ENCODE measurements around the gene OSBPL6.

OSBPL6 gene

GRCh38 chr2:178388287-178388686 is 194.0 kb downstream of the OSBPL6 start:
- no peak for DNase-seq (ENCODE audit: extremely low read depth, low read depth)

GRCh38 chr2:178391701-178392100 is 197.4 kb downstream of the OSBPL6 start:
- no peak for TF ChIP-seq CTCF (IDR thresholded peaks at IDR 0.05; ENCODE audit: low read depth, low read length)

More at GRCh38 chr2:178388287-178388686, 194.0 kb downstream of the OSBPL6 start:
- no peak for TF ChIP-seq CTCF (IDR thresholded peaks at IDR 0.05; ENCODE audit: low read depth, low read length)

GRCh38 chr2:178392215-178392614 is 197.9 kb downstream of the OSBPL6 start:
- no peak for DNase-seq (ENCODE audit: extremely low read depth, low read depth)
- no peak for TF ChIP-seq CTCF (IDR thresholded peaks at IDR 0.05; ENCODE audit: low read depth, low read length)

More at GRCh38 chr2:178391701-178392100, 197.4 kb downstream of the OSBPL6 start:
- DNase-seq (ENCODE audit: extremely low read depth, low read depth): no peak

GRCh38 chr2:178394859-178395258 is 200.5 kb downstream of the OSBPL6 start:
- DNase-seq (ENCODE audit: extremely low read depth, low read depth): no peak
- TF ChIP-seq CTCF (IDR thresholded peaks at IDR 0.05; ENCODE audit: low read depth, low read length): no peak

- TF ChIP-seq CTCF (IDR thresholded peaks at IDR 0.05; ENCODE audit: low read depth, low read length): no peak
- DNase-seq (ENCODE audit: extremely low read depth, low read depth): no peak
These were observed 201.0 kb downstream of the OSBPL6 start for GRCh38 chr2:178395295-178395694.

- no peak for DNase-seq (ENCODE audit: extremely low read depth, low read depth)
- no peak for TF ChIP-seq CTCF (IDR thresholded peaks at IDR 0.05; ENCODE audit: low read depth, low read length)
These were observed 201.7 kb downstream of the OSBPL6 start for GRCh38 chr2:178395941-178396570.

- TF ChIP-seq CTCF (IDR thresholded peaks at IDR 0.05; ENCODE audit: low read depth, low read length): peak; percentile 64
- DNase-seq (ENCODE audit: extremely low read depth, low read depth): no peak
These were observed 202.8 kb downstream of the OSBPL6 start for GRCh38 chr2:178397002-178397605.

Measured in AG09319 (cell line).